CD4-positive, CD25-positive, alpha-beta regulatory T cell (primary cell): ENCODE data around the gene CDH9. TPM values are rescaled to one million over a fixed set of nuclear protein-coding genes. Genes with fewer than 3 reads are reported as not detected.

Experiments used
- ATAC-seq, 2 donors: fragments of 150-1000 bp; cut with Tn5 transposase; one replicate each; pipeline ENCODE4 v1.10.0; 2021; ENCODE audit warnings: low read depth in 2 of 2, moderate number of reproducible peaks in 2 of 2, moderate library complexity in 1 of 2
- DNase-seq, 3 donors: peaks; one replicate each; pipeline versions ENCODE4 v3.0.0 to v3.0.0-alpha.2; 2012 to 2022; ENCODE audit warnings: mixed read lengths in 1 of 3
- H3K27ac ChIP-seq: one replicate; pipeline ENCODE4 v1.7.0; 2013; ENCODE audit warnings: mild to moderate bottlenecking, low read length; ENCODE audit not compliant: insufficient read depth, poor library complexity, severe bottlenecking
- H3K27me3 ChIP-seq: one replicate; pipeline ENCODE4 v1.7.0; 2013; ENCODE audit warnings: low read length; ENCODE audit not compliant: control insufficient read depth, insufficient read depth
- H3K36me3 ChIP-seq: one replicate; pipeline ENCODE4 v1.7.0; 2013; ENCODE audit warnings: mild to moderate bottlenecking, low read length, moderate library complexity; ENCODE audit not compliant: control insufficient read depth, insufficient read depth
- H3K4me1 ChIP-seq: 2 replicates; pipeline ENCODE4 v1.7.0; 2013; ENCODE audit warnings: mild to moderate bottlenecking, low read length; ENCODE audit not compliant: insufficient read depth, control insufficient read depth, poor library complexity, severe bottlenecking
- H3K4me3 ChIP-seq: one replicate; pipeline ENCODE4 v1.7.0; 2013; ENCODE audit warnings: low read depth, mild to moderate bottlenecking, low read length, moderate library complexity
- H3K9me3 ChIP-seq, 2 experiments: 1 replicate in 1 of 2; 2 replicates in 1 of 2; pipeline ENCODE4 v1.7.0; 2013; ENCODE audit warnings: low read length in 2 of 2, mild to moderate bottlenecking in 1 of 2, moderate library complexity in 1 of 2; ENCODE audit not compliant: control insufficient read depth in 2 of 2
- H3K27ac Mint-ChIP-seq, 3 donors: one replicate each; pipeline ENCODE4 v1.8.0; 2020 to 2022; ENCODE audit warnings: mild to moderate bottlenecking in 3 of 3, mixed read lengths in 3 of 3, moderate library complexity in 2 of 3
- H3K27me3 Mint-ChIP-seq: one replicate; pipeline ENCODE4 v1.8.0; 2022; ENCODE audit warnings: mild to moderate bottlenecking, mixed read lengths
- H3K36me3 Mint-ChIP-seq: one replicate; pipeline ENCODE4 v1.8.0; 2020; ENCODE audit warnings: mixed read lengths
- H3K4me1 Mint-ChIP-seq, 4 donors: one replicate each; pipeline ENCODE4 v1.8.0; 2020 to 2022; ENCODE audit warnings: mixed read lengths in 4 of 4, mild to moderate bottlenecking in 1 of 4
- H3K4me3 Mint-ChIP-seq, 4 donors: one replicate each; pipeline ENCODE4 v1.8.0; 2020 to 2022; ENCODE audit warnings: mild to moderate bottlenecking in 4 of 4, mixed read lengths in 4 of 4, moderate library complexity in 3 of 4
- H3K9me3 Mint-ChIP-seq, 7 donors: one replicate each; pipeline ENCODE4 v1.8.0; 2020 to 2022; ENCODE audit warnings: mixed read lengths in 7 of 7, mild to moderate bottlenecking in 3 of 7, moderate library complexity in 2 of 7
- polyA plus RNA-seq, 4 donors: library from polyadenylated mRNA; unstranded; fragments of 300-500 nt; fragmentation: Illumina TruSeq; gene quantifications; one replicate each; pipeline ENCODE4 v1.2.3, GENCODE V29; 2021
- total RNA-seq: library from RNA; stranded (reverse); gene quantifications from one replicate; pipeline ENCODE4 v1.2.3, GENCODE V29; 2022

The CDH9 gene, protein sequence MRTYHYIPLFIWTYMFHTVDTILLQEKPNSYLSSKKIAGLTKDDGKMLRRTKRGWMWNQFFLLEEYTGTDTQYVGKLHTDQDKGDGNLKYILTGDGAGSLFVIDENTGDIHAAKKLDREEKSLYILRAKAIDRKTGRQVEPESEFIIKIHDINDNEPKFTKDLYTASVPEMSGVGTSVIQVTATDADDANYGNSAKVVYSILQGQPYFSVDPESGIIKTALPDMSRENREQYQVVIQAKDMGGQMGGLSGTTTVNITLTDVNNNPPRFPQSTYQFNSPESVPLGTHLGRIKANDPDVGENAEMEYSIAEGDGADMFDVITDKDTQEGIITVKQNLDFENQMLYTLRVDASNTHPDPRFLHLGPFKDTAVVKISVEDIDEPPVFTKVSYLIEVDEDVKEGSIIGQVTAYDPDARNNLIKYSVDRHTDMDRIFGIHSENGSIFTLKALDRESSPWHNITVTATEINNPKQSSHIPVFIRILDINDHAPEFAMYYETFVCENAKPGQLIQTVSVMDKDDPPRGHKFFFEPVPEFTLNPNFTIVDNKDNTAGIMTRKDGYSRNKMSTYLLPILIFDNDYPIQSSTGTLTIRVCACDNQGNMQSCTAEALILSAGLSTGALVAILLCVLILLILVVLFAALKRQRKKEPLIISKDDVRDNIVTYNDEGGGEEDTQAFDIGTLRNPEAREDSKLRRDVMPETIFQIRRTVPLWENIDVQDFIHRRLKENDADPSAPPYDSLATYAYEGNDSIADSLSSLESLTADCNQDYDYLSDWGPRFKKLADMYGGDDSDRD
- total RNA-seq (not detected), polyA plus RNA-seq (not detected)

DNA sequence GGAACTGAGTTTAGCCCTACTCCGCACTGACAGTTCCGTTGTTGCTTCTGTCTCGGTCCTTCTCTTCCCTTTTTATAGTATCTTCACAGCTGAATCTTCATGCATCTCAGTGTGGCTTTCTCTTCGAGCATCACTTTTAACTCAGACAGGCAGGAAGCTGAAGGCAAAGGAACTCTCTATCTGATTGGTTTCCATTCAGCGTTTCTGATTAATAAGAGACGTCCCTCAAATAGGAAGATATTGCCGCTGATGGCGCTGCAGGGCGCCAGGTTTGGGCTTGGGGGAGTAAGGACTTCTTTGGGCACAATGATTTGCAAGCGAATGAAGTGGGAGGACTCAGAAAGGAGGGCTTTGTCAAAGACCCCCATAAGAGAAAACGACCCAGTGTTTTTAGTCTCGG, at the start of gene CDH9:
CDH9 (minus strand) TSS at position 111 of the 400 bp plus-strand sequence. CDS start 50,253 bp downstream, outside the sequence.
- ATAC-seq (no peak), DNase-seq (no peak)
- peaks cover 0 to 14% (median 2%) of the 10 kb centered on the region in 7 donors for H3K9me3 Mint-ChIP-seq
- Histone ChIP-seq H3K4me1 (no peaks in the 10 kb centered on the region), H3K9me3 (peaks cover 0 to 4% of the 10 kb centered on the region in 2 experiments), H3K27ac (no peak within 1 kb of the TSS), H3K27me3 (no peaks in the 10 kb centered on the region), H3K36me3 (no peaks in the 10 kb centered on the region), H3K4me3 (no peak within 1 kb of the TSS)
- no peaks in the 10 kb centered on the region for H3K27me3 Mint-ChIP-seq
- no peak within 1 kb of the TSS for H3K27ac Mint-ChIP-seq
- H3K4me1 Mint-ChIP-seq, result no peaks in the 10 kb centered on the region
- no peaks in the 10 kb centered on the region for H3K36me3 Mint-ChIP-seq
- H3K4me3 Mint-ChIP-seq, result no peak within 1 kb of the TSS

DNA sequence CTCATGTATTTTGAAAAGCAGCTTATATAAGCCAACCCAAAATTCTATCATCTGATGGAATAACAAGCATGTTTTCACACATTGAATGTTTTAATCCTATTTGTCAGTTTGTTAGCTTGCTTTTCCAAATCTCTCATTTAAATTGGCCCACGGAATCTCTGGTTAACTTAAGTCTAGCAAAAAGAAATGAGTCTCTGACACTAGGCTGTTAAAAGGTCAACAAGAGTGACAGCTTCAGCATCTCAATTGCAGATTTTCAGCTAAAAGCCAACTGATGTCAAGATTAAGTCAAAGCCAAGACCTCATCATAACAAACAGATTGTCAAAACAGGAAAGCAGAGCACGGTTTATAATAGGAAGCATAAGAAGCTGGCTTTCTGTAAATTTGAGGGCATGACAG, 49.4 kb upstream of the CDH9 start:
- Mint-ChIP-seq H3K4me3 (no peak overlapping the region), H3K9me3 (peaks cover 0 to 20% (median 4%) of the 10 kb centered on the region in 7 donors), H3K27ac (no peak overlapping the region), H3K4me1 (no peaks in the 10 kb centered on the region), H3K36me3 (no peaks in the 10 kb centered on the region), H3K27me3 (no peaks in the 10 kb centered on the region)
- Histone ChIP-seq H3K27me3 (no peaks in the 10 kb centered on the region), H3K36me3 (no peaks in the 10 kb centered on the region), H3K27ac (no peak overlapping the region), H3K4me3 (no peak overlapping the region), H3K9me3 (peaks cover 9 to 11% of the 10 kb centered on the region in 2 experiments), H3K4me1 (no peaks in the 10 kb centered on the region)
- DNase-seq (no peak), ATAC-seq (no peak)

DNA sequence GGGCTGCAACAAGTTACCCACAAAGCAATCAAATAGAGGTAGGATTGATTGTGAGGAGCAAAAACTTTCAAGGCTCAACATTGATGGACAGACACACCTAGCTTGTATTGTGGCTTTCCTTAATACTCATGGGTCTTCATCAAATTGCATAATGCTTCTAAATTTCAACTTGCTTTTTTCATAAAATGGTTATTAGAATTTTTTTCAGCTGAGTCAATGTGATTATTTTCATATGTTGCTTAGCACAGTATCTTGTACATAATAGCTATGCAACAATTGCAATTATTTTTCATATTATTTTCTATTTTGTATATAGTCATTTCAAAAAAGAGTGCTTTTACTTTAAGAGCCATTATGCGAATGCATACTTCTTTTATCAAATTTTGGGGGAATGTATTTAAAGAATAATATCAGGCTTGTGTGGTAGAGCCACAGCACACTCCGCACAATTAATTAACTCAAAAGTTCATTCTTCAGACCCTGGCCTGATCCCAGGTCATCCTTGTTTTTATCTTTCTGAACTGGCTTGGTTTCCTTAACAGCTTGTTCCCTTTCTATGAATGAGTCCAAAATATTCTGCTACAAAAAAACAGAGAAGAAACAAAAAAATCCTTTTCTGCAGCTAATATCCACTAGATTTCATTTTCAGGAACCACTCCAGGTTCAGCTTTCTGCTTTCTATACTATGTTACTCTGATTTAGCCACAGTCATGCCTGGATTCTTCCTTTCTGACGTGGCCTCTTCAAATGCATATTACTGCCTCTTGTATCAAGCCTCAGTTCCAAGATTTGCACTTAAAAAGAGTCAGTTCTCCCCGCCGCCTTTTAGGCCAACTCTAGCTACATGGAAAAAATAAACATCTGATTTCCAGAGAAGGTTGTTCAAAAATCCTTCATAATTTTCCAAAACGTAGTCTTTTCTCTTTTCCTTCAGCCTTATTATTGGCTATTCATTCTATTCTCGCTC, 45.3 kb upstream of the CDH9 start:
- Mint-ChIP-seq H3K36me3 (no peaks in the 10 kb centered on the region), H3K27ac (no peak overlapping the region), H3K9me3 (peaks cover 0 to 17% (median 4%) of the 10 kb centered on the region in 7 donors), H3K4me1 (no peaks in the 10 kb centered on the region), H3K4me3 (no peak overlapping the region), H3K27me3 (no peaks in the 10 kb centered on the region)
- Histone ChIP-seq H3K4me3 (no peak overlapping the region), H3K27me3 (no peaks in the 10 kb centered on the region), H3K36me3 (no peaks in the 10 kb centered on the region), H3K27ac (no peak overlapping the region), H3K9me3 (peaks cover 9 to 14% of the 10 kb centered on the region in 2 experiments), H3K4me1 (no peaks in the 10 kb centered on the region)
- no peak for ATAC-seq
- DNase-seq, result no peak

DNA sequence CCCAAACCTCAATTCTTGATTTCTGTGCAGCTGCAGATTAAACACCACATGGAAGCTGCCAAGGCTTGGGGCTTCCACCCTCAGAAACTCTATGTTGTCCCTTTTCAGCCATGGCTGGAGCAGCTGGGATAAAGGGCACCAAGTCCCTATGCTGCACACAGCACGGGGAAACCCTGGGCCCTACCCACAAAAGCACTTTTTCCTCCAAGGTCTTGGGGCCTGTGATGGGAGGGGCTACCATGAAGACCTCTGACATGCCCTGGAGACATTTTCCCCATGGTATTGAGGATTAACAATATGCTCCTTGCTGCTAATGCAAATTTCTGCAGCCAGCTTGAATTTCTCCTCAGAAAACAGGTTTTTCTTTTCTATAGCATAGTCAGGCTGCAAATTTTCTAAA, 41.8 kb upstream of the CDH9 start:
- H3K27ac ChIP-seq, result no peak overlapping the region
- Mint-ChIP-seq H3K4me1 (no peaks in the 10 kb centered on the region), H3K27me3 (no peaks in the 10 kb centered on the region), H3K27ac (no peak overlapping the region), H3K9me3 (peaks cover 2 to 31% (median 9%) of the 10 kb centered on the region in 7 donors), H3K36me3 (no peaks in the 10 kb centered on the region), H3K4me3 (no peak overlapping the region)
- H3K4me1 ChIP-seq, result no peaks in the 10 kb centered on the region
- peaks cover 8 to 9% of the 10 kb centered on the region in 2 experiments for H3K9me3 ChIP-seq
- no peaks in the 10 kb centered on the region for H3K36me3 ChIP-seq
- no peak overlapping the region for H3K4me3 ChIP-seq
- DNase-seq (no peak), ATAC-seq (no peak)
- no peaks in the 10 kb centered on the region for H3K27me3 ChIP-seq

DNA sequence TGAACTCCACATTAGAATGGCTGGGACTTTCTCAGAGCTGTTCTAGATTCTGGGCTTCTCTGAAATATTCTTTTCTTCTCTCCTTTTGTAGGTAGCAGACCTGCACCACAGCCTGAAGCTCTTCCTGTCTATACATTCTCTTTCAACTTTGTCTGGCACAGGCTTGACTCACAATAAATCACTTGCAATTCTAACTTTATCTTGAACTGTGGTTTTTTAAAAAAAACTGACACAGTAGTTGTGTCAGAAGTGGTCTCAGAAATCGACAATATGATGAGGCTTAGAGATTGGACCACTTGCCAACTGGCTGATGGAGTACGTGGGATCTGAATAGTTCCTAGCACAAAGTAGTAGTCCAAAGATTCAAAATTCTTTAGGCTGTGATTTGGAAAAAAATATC, 24.1 kb upstream of the CDH9 start:
- H3K9me3 Mint-ChIP-seq, result peaks cover 5 to 31% (median 10%) of the 10 kb centered on the region in 7 donors
- H3K27ac ChIP-seq, result no peak overlapping the region
- no peaks in the 10 kb centered on the region for H3K4me1 ChIP-seq
- no peaks in the 10 kb centered on the region for H3K27me3 Mint-ChIP-seq
- H3K9me3 ChIP-seq, result peaks cover 2 to 11% of the 10 kb centered on the region in 2 experiments
- no peaks in the 10 kb centered on the region for H3K4me1 Mint-ChIP-seq
- no peak overlapping the region for H3K4me3 Mint-ChIP-seq
- no peak overlapping the region for H3K27ac Mint-ChIP-seq
- no peaks in the 10 kb centered on the region for H3K36me3 Mint-ChIP-seq
- H3K27me3 ChIP-seq, result no peaks in the 10 kb centered on the region
- H3K4me3 ChIP-seq, result no peak overlapping the region
- ATAC-seq, result no peak
- DNase-seq, result no peak
- H3K36me3 ChIP-seq, result no peaks in the 10 kb centered on the region

DNA sequence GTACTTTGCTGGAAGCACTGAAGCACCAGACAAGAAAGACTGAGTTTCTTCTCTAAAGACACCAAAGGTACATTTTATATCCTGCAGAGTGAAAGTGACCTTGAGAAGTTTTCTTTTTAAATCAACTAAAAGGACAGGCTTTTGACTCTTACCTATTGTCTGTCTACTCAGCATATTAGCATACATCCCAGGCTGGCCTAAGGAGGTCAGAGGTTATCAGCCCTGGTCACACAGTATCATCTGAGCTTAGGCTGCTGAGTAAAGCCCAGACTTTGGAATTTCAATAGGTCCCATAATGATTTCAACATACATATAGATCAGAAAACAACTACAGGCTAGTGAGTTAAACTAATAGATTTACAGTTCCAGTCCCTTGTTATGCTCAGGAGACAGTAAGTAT, 10.1 kb upstream of the CDH9 start:
- Histone ChIP-seq H3K36me3 (no peaks in the 10 kb centered on the region), H3K27me3 (no peaks in the 10 kb centered on the region), H3K9me3 (peaks cover 0 to 2% of the 10 kb centered on the region in 2 experiments), H3K27ac (no peak overlapping the region), H3K4me1 (no peaks in the 10 kb centered on the region), H3K4me3 (no peak overlapping the region)
- H3K4me1 Mint-ChIP-seq, result no peaks in the 10 kb centered on the region
- no peaks in the 10 kb centered on the region for H3K36me3 Mint-ChIP-seq
- no peak overlapping the region for H3K4me3 Mint-ChIP-seq
- H3K9me3 Mint-ChIP-seq, result peaks cover 0 to 23% (median 6%) of the 10 kb centered on the region in 7 donors
- DNase-seq (no peak), ATAC-seq (no peak)
- H3K27ac Mint-ChIP-seq, result no peak overlapping the region
- no peaks in the 10 kb centered on the region for H3K27me3 Mint-ChIP-seq

DNA sequence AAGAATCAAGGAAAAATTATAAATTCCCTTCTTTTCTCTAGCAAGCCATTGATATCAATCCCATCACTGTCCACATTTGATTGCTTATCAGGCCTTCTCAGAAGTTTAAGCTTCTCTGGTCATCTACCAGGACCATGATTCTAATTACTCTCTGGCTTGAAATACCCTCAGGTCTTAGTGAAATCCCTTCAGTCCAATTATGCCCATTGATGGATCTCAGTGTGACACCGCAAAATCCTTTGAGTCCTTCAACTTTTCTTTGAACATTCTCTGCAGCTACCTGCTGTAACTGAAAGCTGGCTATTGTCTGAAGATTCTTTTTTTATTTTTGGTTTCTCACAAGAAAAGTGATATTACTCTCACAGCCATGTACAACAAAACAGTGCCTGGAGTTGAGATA, 3.0 kb upstream of the CDH9 start:
- no peak overlapping the region for H3K27ac ChIP-seq
- Mint-ChIP-seq H3K4me3 (peak overlapping the region in 1 of 4 donors; percentile 7), H3K4me1 (no peaks in the 10 kb centered on the region), H3K27me3 (no peaks in the 10 kb centered on the region), H3K27ac (no peak overlapping the region), H3K9me3 (peaks cover 0 to 16% (median 2%) of the 10 kb centered on the region in 7 donors), H3K36me3 (no peaks in the 10 kb centered on the region)
- no peaks in the 10 kb centered on the region for H3K36me3 ChIP-seq
- H3K4me3 ChIP-seq, result no peak overlapping the region
- no peaks in the 10 kb centered on the region for H3K27me3 ChIP-seq
- no peaks in the 10 kb centered on the region for H3K4me1 ChIP-seq
- DNase-seq (no peak), ATAC-seq (no peak)
- peaks cover 0 to 6% of the 10 kb centered on the region in 2 experiments for H3K9me3 ChIP-seq
